Neural progenitor cell (in vitro differentiated cells): ENCODE data around the gene FAIM2.

Source experiments
- EZH2 ChIP-seq: fragments of 200-600 bp; sonication (generic); IDR thresholded peaks from 2 replicates; pipeline ENCODE4 v1.6.1; 2017; ENCODE audit warnings: antibody characterized with exemption, mild to moderate bottlenecking, moderate library complexity
- TF ChIP-seq, protein P1 (sequence below): fragments of 200-600 bp; sonication (generic); IDR thresholded peaks from 2 replicates; pipeline ENCODE4 v1.5.1; 2017; ENCODE audit warnings: antibody characterized with exemption, mild to moderate bottlenecking

- TF ChIP-seq, protein P1, sequence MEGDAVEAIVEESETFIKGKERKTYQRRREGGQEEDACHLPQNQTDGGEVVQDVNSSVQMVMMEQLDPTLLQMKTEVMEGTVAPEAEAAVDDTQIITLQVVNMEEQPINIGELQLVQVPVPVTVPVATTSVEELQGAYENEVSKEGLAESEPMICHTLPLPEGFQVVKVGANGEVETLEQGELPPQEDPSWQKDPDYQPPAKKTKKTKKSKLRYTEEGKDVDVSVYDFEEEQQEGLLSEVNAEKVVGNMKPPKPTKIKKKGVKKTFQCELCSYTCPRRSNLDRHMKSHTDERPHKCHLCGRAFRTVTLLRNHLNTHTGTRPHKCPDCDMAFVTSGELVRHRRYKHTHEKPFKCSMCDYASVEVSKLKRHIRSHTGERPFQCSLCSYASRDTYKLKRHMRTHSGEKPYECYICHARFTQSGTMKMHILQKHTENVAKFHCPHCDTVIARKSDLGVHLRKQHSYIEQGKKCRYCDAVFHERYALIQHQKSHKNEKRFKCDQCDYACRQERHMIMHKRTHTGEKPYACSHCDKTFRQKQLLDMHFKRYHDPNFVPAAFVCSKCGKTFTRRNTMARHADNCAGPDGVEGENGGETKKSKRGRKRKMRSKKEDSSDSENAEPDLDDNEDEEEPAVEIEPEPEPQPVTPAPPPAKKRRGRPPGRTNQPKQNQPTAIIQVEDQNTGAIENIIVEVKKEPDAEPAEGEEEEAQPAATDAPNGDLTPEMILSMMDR = no peak
- TF ChIP-seq EZH2 = no peak
These were observed 12.2 kb downstream of the FAIM2 start for GRCh38 chr12:49891476-49891875.
